Measurements from ENCODE around the gene PIP5K1C.

DNA sequence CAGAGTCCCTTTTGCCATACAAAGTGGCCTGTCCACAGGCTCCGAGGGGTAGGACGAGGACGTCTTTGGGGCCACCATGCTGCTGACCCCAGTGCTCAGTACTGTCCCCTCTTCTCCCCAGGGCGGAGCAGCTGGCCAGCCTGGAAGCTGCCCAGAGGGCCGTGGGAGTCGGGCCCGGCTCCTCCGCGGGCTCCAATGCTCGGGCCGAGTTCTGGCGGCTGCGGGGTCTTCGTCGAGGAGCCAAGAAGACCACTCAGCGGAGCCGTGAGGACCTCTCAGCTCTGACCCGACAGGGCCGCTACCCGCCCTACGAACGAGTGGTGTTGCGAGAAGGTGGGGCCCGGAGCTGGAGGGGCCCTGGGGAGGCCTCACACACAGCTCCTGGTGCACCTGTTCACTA is 40.2 kb upstream of the PIP5K1C start:
- TF ChIP-seq POLR2A (IDR thresholded peaks at IDR 0.05; ENCODE audit: low read depth) (no peak), EP300 (IDR thresholded peaks at IDR 0.05) (no peak), POLR2AphosphoS5 (IDR thresholded peaks at IDR 0.05) (no peak)
- TF ChIP-seq, protein P1, sequence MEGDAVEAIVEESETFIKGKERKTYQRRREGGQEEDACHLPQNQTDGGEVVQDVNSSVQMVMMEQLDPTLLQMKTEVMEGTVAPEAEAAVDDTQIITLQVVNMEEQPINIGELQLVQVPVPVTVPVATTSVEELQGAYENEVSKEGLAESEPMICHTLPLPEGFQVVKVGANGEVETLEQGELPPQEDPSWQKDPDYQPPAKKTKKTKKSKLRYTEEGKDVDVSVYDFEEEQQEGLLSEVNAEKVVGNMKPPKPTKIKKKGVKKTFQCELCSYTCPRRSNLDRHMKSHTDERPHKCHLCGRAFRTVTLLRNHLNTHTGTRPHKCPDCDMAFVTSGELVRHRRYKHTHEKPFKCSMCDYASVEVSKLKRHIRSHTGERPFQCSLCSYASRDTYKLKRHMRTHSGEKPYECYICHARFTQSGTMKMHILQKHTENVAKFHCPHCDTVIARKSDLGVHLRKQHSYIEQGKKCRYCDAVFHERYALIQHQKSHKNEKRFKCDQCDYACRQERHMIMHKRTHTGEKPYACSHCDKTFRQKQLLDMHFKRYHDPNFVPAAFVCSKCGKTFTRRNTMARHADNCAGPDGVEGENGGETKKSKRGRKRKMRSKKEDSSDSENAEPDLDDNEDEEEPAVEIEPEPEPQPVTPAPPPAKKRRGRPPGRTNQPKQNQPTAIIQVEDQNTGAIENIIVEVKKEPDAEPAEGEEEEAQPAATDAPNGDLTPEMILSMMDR (IDR thresholded peaks at IDR 0.05): no peak
